NCI-H69 (cell line): Measurements from ENCODE around the gene CCT7.

ENCODE experiments used
- DNase-seq: peaks from one replicate; lab custom pipeline; 2025; lab: John Stamatoyannopoulos, UW

Gene CCT7

DNA sequence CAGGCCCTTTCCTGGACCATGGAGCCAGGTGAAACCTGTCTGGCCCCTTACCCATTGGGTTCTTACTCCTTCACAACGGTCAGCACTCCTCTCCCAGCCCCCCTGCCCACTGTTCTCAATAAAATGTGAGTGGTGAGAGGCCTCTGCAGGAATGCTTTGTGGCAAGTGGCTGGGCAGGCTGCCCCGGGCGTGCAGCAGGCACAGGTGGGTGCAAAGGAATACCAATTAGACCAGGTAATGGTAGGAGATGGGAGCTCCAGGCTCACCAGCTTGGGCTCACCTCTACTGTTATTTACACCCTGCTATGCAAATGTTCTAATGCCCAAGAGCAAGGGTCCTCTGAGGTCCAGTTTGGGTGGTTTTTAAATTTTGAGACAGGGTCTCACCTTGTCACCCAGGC lies 7.0 kb upstream of the CCT7 start:
- no peak for DNase-seq

DNA sequence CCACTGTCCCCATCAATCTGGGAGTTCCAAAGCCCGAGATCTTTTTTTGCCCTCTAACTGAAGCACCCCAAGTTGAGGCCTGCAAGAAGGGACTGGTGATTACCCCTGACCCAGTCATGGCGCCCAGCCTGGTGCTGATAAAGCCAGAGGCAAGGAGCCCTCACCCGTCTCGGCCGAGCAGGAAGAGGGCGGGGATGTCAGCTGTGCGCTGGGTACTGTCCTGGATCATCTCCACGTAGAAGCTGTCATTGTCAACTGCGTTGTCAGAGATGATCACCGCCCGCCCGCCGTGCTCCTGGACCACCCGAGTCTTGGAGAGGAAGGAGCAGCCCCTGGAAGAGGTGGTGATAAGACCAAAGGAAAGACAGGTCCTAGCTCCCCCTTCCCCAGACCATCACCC lies 5.5 kb upstream of the CCT7 start:
- DNase-seq, result no peak

- peak; percentile 33 for DNase-seq
Measured at GRCh38 chr2:73232403-73233153, 1.5 kb upstream of the CCT7 start.

DNA sequence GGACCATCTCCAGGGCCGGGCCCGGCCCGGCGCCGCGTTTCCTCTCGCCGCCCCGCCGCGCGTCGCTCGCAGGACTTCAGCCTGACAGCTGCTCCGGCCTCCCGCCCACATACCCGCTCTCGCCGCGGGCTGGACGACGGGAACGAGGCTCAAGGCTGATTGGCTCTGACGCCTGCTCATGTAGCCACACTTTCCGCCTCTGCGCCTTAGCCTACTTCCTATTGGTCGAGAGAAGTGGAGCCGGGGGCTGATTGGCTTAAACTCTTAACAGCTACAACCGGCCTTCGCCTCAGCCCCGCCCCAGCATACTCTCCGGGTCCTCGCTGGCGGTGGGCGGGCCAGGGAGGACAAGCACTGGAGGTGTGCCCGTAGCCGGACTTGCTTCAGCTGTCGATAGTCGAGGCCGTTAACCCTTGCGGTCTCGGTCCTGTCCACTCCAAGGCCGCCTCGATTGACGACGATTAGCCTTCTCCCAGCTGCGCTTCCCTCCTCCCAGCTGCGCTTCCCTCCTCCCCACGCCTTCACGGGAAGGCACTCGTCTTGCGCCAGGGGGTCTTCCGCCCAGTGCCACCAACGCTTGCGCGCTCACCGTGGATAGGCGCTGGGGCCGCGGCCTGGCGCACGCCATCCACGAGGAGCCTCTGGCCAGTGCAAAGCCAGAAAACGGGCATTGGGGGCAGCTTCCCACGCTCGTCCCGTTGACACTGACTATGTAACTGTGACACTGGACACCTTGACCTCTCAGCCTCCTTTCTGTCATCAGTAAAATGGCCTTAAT lies 765 bp upstream of the CCT7 start, which contains the start of gene PRADC1:
Gene PRADC1, minus strand, starts transcription at position 86 of the 778 bp plus-strand sequence. Its CDS starts 79 bp downstream, at position 7.
- DNase-seq, result peak; percentile 98

GRCh38 chr2:73235315-73236028 lies 1.4 kb downstream of the CCT7 start:
- DNase-seq, result no peak

DNA sequence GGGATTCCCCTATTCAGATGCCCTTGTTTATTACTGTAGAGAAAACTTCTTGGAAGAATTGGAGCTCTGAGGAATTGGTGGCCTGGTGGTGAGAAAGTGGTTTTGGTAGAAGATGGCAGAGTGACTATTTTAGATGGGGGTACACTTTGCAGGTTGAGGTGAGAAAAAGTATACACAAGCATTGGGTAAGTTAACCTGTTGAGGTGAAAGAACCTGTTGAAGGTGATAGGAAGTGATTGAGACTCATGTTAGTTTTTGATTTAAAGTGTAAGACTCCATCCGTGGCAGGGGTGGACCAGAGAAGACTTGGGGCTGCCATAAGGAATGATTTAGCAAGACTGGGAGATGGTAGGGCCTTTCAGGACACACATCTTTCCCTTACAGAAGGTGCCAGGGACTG lies 3.1 kb downstream of the CCT7 start:
- DNase-seq, result no peak

GRCh38 chr2:73238149-73238548 lies 4.0 kb downstream of the CCT7 start:
- no peak for DNase-seq

DNA sequence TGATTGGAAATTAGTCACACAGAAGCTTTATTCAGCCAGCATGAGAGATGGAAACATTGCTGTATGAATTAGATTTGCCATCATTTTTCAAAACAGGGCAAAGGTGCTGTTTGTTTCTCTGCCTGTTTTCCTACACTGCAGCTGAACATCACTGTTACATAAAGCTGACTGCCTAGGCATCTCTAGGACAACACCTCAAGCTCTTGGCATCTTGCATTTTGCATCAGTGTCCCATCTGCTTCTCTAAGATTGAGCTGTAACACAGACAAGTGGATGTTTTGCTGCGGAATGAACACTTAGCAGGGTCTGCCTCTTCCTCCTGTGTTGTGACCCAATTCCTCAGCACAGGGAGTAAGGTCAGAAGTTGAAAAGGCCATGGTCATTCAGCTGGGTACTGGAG lies 4.9 kb downstream of the CCT7 start:
- no peak for DNase-seq

GRCh38 chr2:73239776-73240175 lies 5.7 kb downstream of the CCT7 start:
- no peak for DNase-seq

DNA sequence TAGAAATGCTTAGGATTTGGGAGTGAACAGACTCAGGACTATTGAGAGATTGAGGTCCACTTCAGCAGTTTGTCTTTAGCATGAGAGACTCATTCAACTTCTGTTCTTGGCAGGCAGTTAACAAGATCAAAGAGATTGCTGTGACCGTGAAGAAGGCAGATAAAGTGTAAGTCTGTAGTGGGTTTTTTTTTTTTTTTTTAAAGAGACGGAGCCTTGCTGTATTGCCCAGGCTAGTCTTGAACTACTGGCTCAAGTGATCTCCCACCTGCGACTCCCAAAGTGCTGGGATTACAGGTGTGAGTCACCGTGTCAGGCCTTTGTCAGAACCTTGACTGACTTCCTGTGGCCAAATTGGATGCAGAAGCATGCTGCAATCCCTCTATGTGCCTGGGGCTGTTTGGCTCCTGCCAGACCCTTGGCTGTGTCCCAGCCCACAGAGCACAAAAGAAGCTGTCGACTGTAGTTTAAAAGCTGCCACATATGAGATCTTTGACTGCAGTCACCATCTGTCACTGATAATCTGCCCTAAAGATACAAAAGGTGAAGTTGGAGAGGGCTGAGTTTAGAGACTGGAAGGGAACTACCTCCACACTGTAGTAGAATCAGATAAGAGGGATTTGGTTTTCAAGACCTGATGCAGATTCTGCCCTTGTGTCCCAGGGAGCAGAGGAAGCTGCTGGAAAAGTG lies 9.9 kb downstream of the CCT7 start:
- DNase-seq, result peak; percentile 91

DNA sequence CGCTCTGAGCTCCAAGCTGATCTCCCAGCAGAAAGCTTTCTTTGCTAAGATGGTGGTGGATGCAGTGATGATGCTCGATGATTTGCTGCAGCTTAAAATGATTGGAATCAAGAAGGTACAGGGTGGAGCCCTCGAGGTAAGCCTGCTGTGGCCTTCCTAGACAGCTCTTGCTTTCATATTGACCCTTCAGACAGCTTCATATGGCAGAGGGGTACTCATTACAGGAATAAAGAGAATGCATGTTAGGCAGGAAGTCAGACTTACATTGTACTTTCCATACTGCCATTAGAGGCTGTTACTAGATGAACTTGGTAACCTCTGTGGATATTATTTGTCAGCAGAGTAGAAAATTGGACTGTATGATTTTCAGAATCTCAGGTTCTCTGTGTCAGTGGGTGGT lies 10.5 kb downstream of the CCT7 start:
- no peak for DNase-seq

- DNase-seq, result no peak
Measured at GRCh38 chr2:73246850-73247249, 12.7 kb downstream of the CCT7 start.

DNA sequence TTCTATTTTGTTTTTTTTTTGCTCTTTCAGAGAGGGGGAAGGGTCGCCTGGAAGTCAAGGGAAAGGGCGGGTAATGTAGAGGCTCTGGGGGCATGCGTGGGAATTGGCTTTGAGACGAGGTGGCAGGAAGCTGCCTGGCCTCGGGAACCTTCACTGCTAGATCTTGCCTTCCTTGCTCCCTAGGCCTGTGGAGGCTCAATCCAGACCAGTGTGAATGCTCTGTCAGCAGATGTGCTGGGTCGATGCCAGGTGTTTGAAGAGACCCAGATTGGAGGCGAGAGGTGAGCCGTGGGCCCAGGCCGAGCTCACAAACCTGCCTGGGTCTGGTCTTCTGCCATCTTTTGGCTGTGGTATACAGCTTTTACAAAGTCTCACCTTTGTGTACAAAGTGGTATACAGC lies 15.5 kb downstream of the CCT7 start:
- DNase-seq, result no peak

DNA sequence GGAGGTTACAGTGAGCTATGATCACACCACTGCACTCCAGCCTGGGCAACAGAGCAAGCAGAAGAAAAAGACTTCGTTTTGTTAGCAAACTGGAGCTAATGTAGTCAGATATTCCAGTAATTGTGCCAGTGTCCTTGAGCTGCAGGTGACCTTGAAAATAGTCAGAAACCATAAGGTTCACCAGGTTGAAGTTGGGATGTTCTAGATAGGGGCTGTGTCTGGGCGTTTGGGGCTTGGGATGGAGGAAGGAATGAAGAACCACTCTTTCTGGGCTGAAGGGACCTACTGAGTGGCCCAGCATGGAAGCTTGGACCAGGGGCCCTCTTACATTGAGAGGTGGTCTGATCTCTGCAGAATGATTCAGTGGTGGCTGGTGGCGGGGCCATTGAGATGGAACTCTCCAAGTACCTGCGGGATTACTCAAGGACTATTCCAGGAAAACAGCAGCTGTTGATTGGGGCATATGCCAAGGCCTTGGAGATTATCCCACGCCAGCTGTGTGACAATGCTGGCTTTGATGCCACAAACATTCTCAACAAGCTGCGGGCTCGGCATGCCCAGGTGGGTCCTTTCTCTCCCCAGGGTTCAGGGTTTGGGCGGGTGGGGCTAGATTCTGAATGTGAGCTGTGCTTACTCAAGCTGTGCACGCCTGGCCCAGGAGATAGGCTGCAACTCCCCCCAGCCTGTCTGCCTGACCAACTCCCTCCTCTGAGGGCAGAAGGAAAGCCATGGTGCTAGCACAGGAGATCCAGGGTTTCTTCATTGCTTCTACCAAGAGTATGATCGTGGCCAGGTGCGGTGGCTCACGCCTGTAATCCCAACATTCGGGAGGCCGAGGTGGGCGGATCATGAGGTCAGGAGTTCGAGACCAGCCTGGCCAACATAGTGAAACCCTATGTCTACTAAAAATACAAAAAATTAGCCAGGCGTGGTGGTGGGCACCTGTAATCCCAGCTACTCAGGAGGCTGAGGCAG lies 17.1 kb downstream of the CCT7 start:
- DNase-seq, result no peak

- no peak for DNase-seq
Measured at GRCh38 chr2:73252238-73253027, 18.3 kb downstream of the CCT7 start.

DNA sequence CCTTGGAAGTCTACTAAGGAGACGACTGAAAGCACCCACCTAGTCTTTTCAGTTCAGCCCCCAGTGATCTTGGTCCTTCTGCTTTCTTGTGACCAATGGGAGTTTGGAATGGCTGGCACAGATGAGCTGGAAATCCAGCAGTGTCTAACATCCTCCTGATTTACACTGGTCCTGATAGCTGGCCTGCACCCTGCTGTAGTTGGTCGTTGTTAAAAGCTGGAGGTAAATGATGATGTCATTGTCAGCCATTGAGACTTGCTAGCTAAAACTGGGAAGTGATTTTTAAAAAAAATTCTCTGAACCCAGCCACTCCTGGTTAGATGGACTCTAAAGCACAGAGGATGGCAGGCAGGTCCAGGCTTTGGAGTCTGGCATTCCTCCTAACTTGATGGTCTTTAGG lies 19.3 kb downstream of the CCT7 start:
- no peak for DNase-seq

- DNase-seq, result no peak
Measured at GRCh38 chr2:73253901-73254300, 19.8 kb downstream of the CCT7 start.

GRCh38 chr2:73254343-73255006 lies 20.4 kb downstream of the CCT7 start:
- no peak for DNase-seq

- no peak for DNase-seq
Measured at GRCh38 chr2:73255007-73255644, 21.0 kb downstream of the CCT7 start.
